Body of pancreas (tissue), 4 donors: ENCODE measurements around the gene TBC1D10A.

ENCODE experiments used
- CTCF ChIP-seq, 7 experiments: fragments of 450-650 bp in 4 of 7; fragments of 200-600 bp in 3 of 7; sonication (generic) in 3 of 7; IDR thresholded peaks; one replicate each; pipeline ENCODE4 v1.5.1; 2016 to 2019; ENCODE audit warnings: antibody characterized with exemption in 7 of 7
- POLR2A ChIP-seq, 3 donors: fragments of 450-650 bp; IDR thresholded peaks; one replicate each; pipeline ENCODE4 v1.6.1; 2016; ENCODE audit warnings: antibody characterized with exemption in 3 of 3, mild to moderate bottlenecking in 2 of 3

GRCh38 chr22:30251711-30252110 is 75.0 kb downstream of the TBC1D10A start:
- no peak for TF ChIP-seq CTCF (IDR thresholded peaks at IDR 0.05)
- TF ChIP-seq POLR2A (IDR thresholded peaks at IDR 0.05), result no peak
